HCT116 (cell line): ENCODE measurements around the gene SLC9A2.

Source experiments
- CEBPB ChIP-seq: IDR thresholded peaks from 2 replicates; pipeline ENCODE4 v1.6.1; 2012; ENCODE audit warnings: low read depth
- EGR1 ChIP-seq: IDR thresholded peaks from 2 replicates; pipeline ENCODE4 v1.6.1; 2012; ENCODE audit warnings: low read depth
- EZH2 ChIP-seq: fragments of 200-600 bp; sonication (generic); IDR thresholded peaks from 2 replicates; pipeline ENCODE4 v1.6.1; 2017; ENCODE audit warnings: antibody characterized with exemption, mixed run types
- FOSL1 ChIP-seq: IDR thresholded peaks from 2 replicates; pipeline ENCODE4 v1.6.1; 2012; ENCODE audit warnings: low read depth
- POLR2A ChIP-seq: IDR thresholded peaks from 2 replicates; pipeline ENCODE4 v1.7.0; 2011; ENCODE audit warnings: borderline replicate concordance; ENCODE audit not compliant: insufficient read depth, insufficient read length; ENCODE audit errors: extremely low read depth
- POLR2AphosphoS5 ChIP-seq: IDR thresholded peaks from 2 replicates; pipeline ENCODE4 v1.6.1; 2011; ENCODE audit warnings: mild to moderate bottlenecking, low read depth, low read length, moderate library complexity
- RAD21 ChIP-seq: IDR thresholded peaks from 2 replicates; pipeline ENCODE4 v1.6.1; 2012; ENCODE audit warnings: low read depth, mild to moderate bottlenecking
- SIN3A ChIP-seq: IDR thresholded peaks from 2 replicates; pipeline ENCODE4 v1.6.1; 2012; ENCODE audit warnings: low read depth
- ZNF274 ChIP-seq: fragments of 200-500 bp; sonication (Bioruptor generic); IDR thresholded peaks from 2 replicates; pipeline ENCODE4 v1.6.1; 2014; ENCODE audit warnings: mild to moderate bottlenecking, low read depth, low read length, inconsistent platforms
- TF ChIP-seq, protein P1 (sequence below): IDR thresholded peaks from 2 replicates; pipeline ENCODE4 v1.6.1; 2012
- TF ChIP-seq, protein P2 (sequence below), 3 experiments: fragments of 200-600 bp in 1 of 3; sonication (generic) in 1 of 3; IDR thresholded peaks in 2 of 3; conservative IDR thresholded peaks in 1 of 3; 2 replicates each; pipeline ENCODE4 v1.5.1; 2012 to 2017; ENCODE audit warnings: low read depth in 2 of 3, low read length in 2 of 3, antibody characterized with exemption in 1 of 3, borderline replicate concordance in 1 of 3, control low read depth in 1 of 3, mild to moderate bottlenecking in 1 of 3, mixed read lengths in 1 of 3, mixed run types in 1 of 3, moderate library complexity in 1 of 3; ENCODE audit not compliant: insufficient read depth in 1 of 3
- TF ChIP-seq, protein P3 (sequence below): IDR thresholded peaks from 2 replicates; pipeline ENCODE4 v1.6.1; 2011; ENCODE audit warnings: mild to moderate bottlenecking, low read length, moderate library complexity; ENCODE audit not compliant: insufficient replicate concordance; ENCODE audit errors: extremely low read depth
- TF ChIP-seq, protein P4 (sequence below): IDR thresholded peaks from 2 replicates; pipeline ENCODE4 v1.6.1; 2012; ENCODE audit warnings: low read depth

DNA sequence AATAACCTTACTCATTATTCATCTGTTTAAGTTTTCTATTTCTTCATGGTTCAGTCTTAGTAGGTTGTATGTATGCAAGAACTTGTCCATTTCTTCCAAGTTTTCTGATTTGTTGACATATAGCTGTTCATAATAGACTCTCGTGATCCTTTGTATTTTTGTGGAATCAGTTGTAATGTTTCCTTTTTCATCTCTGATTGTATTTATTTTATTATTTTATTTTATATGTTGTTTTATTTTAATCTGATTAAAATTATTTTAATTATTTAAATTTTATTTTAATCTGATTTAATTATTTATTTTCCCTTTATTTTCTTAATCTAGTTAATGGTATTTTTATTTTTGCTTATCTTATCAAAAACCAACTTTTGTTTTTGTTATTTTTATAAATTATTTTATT is 43.5 kb upstream of the SLC9A2 start:
- TF ChIP-seq CEBPB (no peak), SIN3A (no peak), EZH2 (no peak), POLR2AphosphoS5 (no peak), RAD21 (no peak), POLR2A (no peak), ZNF274 (no peak), EGR1 (no peak), FOSL1 (no peak)
- TF ChIP-seq, protein P1, sequence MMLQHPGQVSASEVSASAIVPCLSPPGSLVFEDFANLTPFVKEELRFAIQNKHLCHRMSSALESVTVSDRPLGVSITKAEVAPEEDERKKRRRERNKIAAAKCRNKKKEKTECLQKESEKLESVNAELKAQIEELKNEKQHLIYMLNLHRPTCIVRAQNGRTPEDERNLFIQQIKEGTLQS: no peak
- TF ChIP-seq, protein P2, sequence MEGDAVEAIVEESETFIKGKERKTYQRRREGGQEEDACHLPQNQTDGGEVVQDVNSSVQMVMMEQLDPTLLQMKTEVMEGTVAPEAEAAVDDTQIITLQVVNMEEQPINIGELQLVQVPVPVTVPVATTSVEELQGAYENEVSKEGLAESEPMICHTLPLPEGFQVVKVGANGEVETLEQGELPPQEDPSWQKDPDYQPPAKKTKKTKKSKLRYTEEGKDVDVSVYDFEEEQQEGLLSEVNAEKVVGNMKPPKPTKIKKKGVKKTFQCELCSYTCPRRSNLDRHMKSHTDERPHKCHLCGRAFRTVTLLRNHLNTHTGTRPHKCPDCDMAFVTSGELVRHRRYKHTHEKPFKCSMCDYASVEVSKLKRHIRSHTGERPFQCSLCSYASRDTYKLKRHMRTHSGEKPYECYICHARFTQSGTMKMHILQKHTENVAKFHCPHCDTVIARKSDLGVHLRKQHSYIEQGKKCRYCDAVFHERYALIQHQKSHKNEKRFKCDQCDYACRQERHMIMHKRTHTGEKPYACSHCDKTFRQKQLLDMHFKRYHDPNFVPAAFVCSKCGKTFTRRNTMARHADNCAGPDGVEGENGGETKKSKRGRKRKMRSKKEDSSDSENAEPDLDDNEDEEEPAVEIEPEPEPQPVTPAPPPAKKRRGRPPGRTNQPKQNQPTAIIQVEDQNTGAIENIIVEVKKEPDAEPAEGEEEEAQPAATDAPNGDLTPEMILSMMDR (IDR thresholded peaks at IDR 0.05 in 2 of 3, conservative IDR thresholded peaks at IDR 0.05 in 1 of 3; ENCODE audit: borderline replicate concordance in 1 of 3, insufficient read depth in 1 of 3, low read depth in 2 of 3, low read length in 2 of 3): no peak
- TF ChIP-seq, protein P3, sequence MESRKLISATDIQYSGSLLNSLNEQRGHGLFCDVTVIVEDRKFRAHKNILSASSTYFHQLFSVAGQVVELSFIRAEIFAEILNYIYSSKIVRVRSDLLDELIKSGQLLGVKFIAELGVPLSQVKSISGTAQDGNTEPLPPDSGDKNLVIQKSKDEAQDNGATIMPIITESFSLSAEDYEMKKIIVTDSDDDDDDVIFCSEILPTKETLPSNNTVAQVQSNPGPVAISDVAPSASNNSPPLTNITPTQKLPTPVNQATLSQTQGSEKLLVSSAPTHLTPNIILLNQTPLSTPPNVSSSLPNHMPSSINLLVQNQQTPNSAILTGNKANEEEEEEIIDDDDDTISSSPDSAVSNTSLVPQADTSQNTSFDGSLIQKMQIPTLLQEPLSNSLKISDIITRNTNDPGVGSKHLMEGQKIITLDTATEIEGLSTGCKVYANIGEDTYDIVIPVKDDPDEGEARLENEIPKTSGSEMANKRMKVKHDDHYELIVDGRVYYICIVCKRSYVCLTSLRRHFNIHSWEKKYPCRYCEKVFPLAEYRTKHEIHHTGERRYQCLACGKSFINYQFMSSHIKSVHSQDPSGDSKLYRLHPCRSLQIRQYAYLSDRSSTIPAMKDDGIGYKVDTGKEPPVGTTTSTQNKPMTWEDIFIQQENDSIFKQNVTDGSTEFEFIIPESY: no peak
- TF ChIP-seq, protein P4, sequence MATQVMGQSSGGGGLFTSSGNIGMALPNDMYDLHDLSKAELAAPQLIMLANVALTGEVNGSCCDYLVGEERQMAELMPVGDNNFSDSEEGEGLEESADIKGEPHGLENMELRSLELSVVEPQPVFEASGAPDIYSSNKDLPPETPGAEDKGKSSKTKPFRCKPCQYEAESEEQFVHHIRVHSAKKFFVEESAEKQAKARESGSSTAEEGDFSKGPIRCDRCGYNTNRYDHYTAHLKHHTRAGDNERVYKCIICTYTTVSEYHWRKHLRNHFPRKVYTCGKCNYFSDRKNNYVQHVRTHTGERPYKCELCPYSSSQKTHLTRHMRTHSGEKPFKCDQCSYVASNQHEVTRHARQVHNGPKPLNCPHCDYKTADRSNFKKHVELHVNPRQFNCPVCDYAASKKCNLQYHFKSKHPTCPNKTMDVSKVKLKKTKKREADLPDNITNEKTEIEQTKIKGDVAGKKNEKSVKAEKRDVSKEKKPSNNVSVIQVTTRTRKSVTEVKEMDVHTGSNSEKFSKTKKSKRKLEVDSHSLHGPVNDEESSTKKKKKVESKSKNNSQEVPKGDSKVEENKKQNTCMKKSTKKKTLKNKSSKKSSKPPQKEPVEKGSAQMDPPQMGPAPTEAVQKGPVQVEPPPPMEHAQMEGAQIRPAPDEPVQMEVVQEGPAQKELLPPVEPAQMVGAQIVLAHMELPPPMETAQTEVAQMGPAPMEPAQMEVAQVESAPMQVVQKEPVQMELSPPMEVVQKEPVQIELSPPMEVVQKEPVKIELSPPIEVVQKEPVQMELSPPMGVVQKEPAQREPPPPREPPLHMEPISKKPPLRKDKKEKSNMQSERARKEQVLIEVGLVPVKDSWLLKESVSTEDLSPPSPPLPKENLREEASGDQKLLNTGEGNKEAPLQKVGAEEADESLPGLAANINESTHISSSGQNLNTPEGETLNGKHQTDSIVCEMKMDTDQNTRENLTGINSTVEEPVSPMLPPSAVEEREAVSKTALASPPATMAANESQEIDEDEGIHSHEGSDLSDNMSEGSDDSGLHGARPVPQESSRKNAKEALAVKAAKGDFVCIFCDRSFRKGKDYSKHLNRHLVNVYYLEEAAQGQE: no peak
